Body of pancreas (tissue), 4 donors: ENCODE measurements around the gene GCNT2.

Source experiments
- POLR2A ChIP-seq, 3 donors: fragments of 450-650 bp; IDR thresholded peaks; one replicate each; pipeline ENCODE4 v1.6.1; 2016; ENCODE audit warnings: antibody characterized with exemption in 3 of 3, mild to moderate bottlenecking in 2 of 3
- TF ChIP-seq, protein P1 (sequence below), 7 experiments: fragments of 450-650 bp in 4 of 7; fragments of 200-600 bp in 3 of 7; sonication (generic) in 3 of 7; IDR thresholded peaks; one replicate each; pipeline ENCODE4 v1.5.1; 2016 to 2019; ENCODE audit warnings: antibody characterized with exemption in 7 of 7

GRCh38 chr6:10662207-10662606 is 141.1 kb downstream of the GCNT2 start:
- TF ChIP-seq POLR2A (IDR thresholded peaks at IDR 0.05) = no peak
- TF ChIP-seq, protein P1, sequence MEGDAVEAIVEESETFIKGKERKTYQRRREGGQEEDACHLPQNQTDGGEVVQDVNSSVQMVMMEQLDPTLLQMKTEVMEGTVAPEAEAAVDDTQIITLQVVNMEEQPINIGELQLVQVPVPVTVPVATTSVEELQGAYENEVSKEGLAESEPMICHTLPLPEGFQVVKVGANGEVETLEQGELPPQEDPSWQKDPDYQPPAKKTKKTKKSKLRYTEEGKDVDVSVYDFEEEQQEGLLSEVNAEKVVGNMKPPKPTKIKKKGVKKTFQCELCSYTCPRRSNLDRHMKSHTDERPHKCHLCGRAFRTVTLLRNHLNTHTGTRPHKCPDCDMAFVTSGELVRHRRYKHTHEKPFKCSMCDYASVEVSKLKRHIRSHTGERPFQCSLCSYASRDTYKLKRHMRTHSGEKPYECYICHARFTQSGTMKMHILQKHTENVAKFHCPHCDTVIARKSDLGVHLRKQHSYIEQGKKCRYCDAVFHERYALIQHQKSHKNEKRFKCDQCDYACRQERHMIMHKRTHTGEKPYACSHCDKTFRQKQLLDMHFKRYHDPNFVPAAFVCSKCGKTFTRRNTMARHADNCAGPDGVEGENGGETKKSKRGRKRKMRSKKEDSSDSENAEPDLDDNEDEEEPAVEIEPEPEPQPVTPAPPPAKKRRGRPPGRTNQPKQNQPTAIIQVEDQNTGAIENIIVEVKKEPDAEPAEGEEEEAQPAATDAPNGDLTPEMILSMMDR (IDR thresholded peaks at IDR 0.05) = no peak
